IMR-90 (cell line): ENCODE data around the gene DPP6. TPM values are rescaled to one million over a fixed set of nuclear protein-coding genes. Genes with fewer than 3 reads are reported as not detected.

Experiments used
- ATAC-seq: fragments of 200-7000 bp; cut with Tn5 transposase; 2 replicates; pipeline ENCODE4 v1.9.1; 2020; ENCODE audit warnings: low read depth, mild to moderate bottlenecking, moderate library complexity
- BruUV-seq: library from RNA; stranded (reverse); fragments of 400-500 nt; replicated peaks from 2 replicates; lab custom pipeline; 2021; lab: Mats Ljungman, UMichigan
- CTCF ChIA-PET: fragments of 300-600 bp; formaldehyde crosslinking; extraction: SDS; loops from one replicate; lab custom pipeline; 2021; ENCODE audit warnings: antibody characterized with exemption; lab: Yijun Ruan, JAX
- POLR2A ChIA-PET: fragments of 300-600 bp; sonication (Branson Sonifier 250); formaldehyde crosslinking; loops from one replicate; lab custom pipeline; 2022; ENCODE audit warnings: antibody characterized with exemption; ENCODE audit not compliant: unreplicated experiment; lab: Charles Lee
- DNase-seq: peaks from one replicate; pipeline ENCODE4 v3.0.0; 2013
- H2AFZ ChIP-seq: replicated peaks from 2 replicates; pipeline ENCODE3; 2013; ENCODE audit warnings: low read length, mild to moderate bottlenecking; ENCODE audit not compliant: poor library complexity
- H2AK5ac ChIP-seq: 2 replicates; pipeline ENCODE4 v1.6.1; 2013; ENCODE audit warnings: low read depth, low read length, inconsistent platforms
- H2AK9ac ChIP-seq: replicated peaks from 2 replicates; pipeline ENCODE3; 2013; ENCODE audit warnings: mild to moderate bottlenecking, low read depth, low read length, moderate library complexity; ENCODE audit not compliant: poor library complexity
- H2BK120ac ChIP-seq: 2 replicates; pipeline ENCODE4 v1.6.1; 2013; ENCODE audit warnings: low read depth, low read length, inconsistent platforms
- H2BK15ac ChIP-seq: 3 replicates; pipeline ENCODE4 v1.6.1; 2013; ENCODE audit warnings: low read depth, low read length, inconsistent platforms
- H2BK20ac ChIP-seq: 2 replicates; pipeline ENCODE4 v1.6.1; 2013; ENCODE audit warnings: low read depth, mild to moderate bottlenecking, inconsistent platforms, low read length, moderate library complexity
- H2BK5ac ChIP-seq: 2 replicates; pipeline ENCODE4 v1.6.1; 2013; ENCODE audit warnings: mild to moderate bottlenecking, low read depth, low read length, inconsistent platforms; ENCODE audit not compliant: poor library complexity, severe bottlenecking
- H3K14ac ChIP-seq: replicated peaks from 2 replicates; pipeline ENCODE4 v1.6.1; 2013; ENCODE audit warnings: low read depth, low read length, inconsistent platforms
- H3K18ac ChIP-seq: 2 replicates; pipeline ENCODE4 v1.6.1; 2013; ENCODE audit warnings: low read depth, low read length, control low read depth
- H3K23ac ChIP-seq: 2 replicates; pipeline ENCODE4 v1.6.1; 2013; ENCODE audit warnings: low read depth, low read length, inconsistent platforms
- H3K27ac ChIP-seq: 2 replicates; pipeline ENCODE4 v1.5.1; 2013; ENCODE audit warnings: mild to moderate bottlenecking, control low read depth, low read length; ENCODE audit not compliant: insufficient read depth
- H3K27me3 ChIP-seq: 2 replicates; pipeline ENCODE4 v1.6.1; 2013; ENCODE audit warnings: low read length; ENCODE audit not compliant: control insufficient read depth, insufficient read depth
- H3K36me3 ChIP-seq: 2 replicates; pipeline ENCODE4 v1.6.1; 2013; ENCODE audit warnings: low read length, mixed read lengths; ENCODE audit not compliant: control insufficient read depth, insufficient read depth
- H3K4ac ChIP-seq: 2 replicates; pipeline ENCODE4 v1.6.1; 2013; ENCODE audit warnings: low read depth, low read length, inconsistent platforms
- H3K4me1 ChIP-seq: 2 replicates; pipeline ENCODE4 v1.6.1; 2013; ENCODE audit warnings: low read length, mixed read lengths; ENCODE audit not compliant: control insufficient read depth, insufficient read depth
- H3K4me2 ChIP-seq: 2 replicates; pipeline ENCODE4 v1.6.1; 2013; ENCODE audit warnings: low read depth, mild to moderate bottlenecking, control low read depth, low read length, moderate library complexity
- H3K4me3 ChIP-seq: 2 replicates; pipeline ENCODE4 v1.5.1; 2013; ENCODE audit warnings: low read depth, mild to moderate bottlenecking, control low read depth, low read length, moderate library complexity; ENCODE audit not compliant: insufficient read depth
- H3K56ac ChIP-seq: 2 replicates; pipeline ENCODE4 v1.6.1; 2013; ENCODE audit warnings: low read length, inconsistent platforms; ENCODE audit not compliant: insufficient read depth; ENCODE audit errors: extremely low read depth
- H3K79me1 ChIP-seq, 2 experiments: 2 replicates each; pipeline ENCODE4 v1.6.1; 2013; ENCODE audit warnings: low read length in 2 of 2, inconsistent platforms in 1 of 2, low read depth in 1 of 2
- H3K9ac ChIP-seq: 2 replicates; pipeline ENCODE4 v1.6.1; 2013; ENCODE audit warnings: low read depth, low read length, control low read depth
- H3K9me1 ChIP-seq: 2 replicates; pipeline ENCODE4 v1.6.1; 2013; ENCODE audit warnings: low read length, inconsistent platforms; ENCODE audit not compliant: insufficient read depth
- H3K9me3 ChIP-seq: 2 replicates; pipeline ENCODE4 v1.6.1; 2013; ENCODE audit warnings: low read length; ENCODE audit not compliant: control insufficient read depth, insufficient read depth
- H4K20me1 ChIP-seq: 2 replicates; pipeline ENCODE4 v1.6.1; 2013; ENCODE audit warnings: low read length, inconsistent platforms; ENCODE audit not compliant: insufficient read depth
- H4K5ac ChIP-seq: 2 replicates; pipeline ENCODE4 v1.6.1; 2013; ENCODE audit warnings: mild to moderate bottlenecking, low read depth, low read length, control low read depth
- H4K8ac ChIP-seq, 2 experiments: 2 replicates each; pipeline ENCODE4 v1.6.1; 2013; ENCODE audit warnings: low read depth in 2 of 2, low read length in 2 of 2, control low read depth in 1 of 2, inconsistent platforms in 1 of 2
- H4K91ac ChIP-seq: 2 replicates; pipeline ENCODE4 v1.6.1; 2013; ENCODE audit warnings: low read depth, low read length, inconsistent platforms; ENCODE audit not compliant: insufficient read depth
- CEBPB ChIP-seq: IDR thresholded peaks from 2 replicates; pipeline ENCODE4 v1.6.1; 2012; ENCODE audit warnings: low read depth, low read length, improper control_type of control experiment
- FOS ChIP-seq: fragments of 150-350 bp; IDR thresholded peaks from 2 replicates; pipeline ENCODE4 v1.6.1; 2016; ENCODE audit warnings: low read depth, low read length
- MAFK ChIP-seq: IDR thresholded peaks from 2 replicates; pipeline ENCODE4 v1.6.1; 2012; ENCODE audit warnings: low read depth, low read length, improper control_type of control experiment
- MAZ ChIP-seq: IDR thresholded peaks from 2 replicates; pipeline ENCODE4 v1.6.1; 2012; ENCODE audit warnings: low read depth, mild to moderate bottlenecking, low read length, improper control_type of control experiment, moderate library complexity, borderline replicate concordance
- NFE2L2 ChIP-seq: fragments of 150-350 bp; IDR thresholded peaks from 2 replicates; pipeline ENCODE4 v1.6.1; 2016; ENCODE audit warnings: low read depth, mild to moderate bottlenecking, low read length
- POLR2A ChIP-seq: IDR thresholded peaks from 2 replicates; pipeline ENCODE4 v1.6.1; 2012; ENCODE audit warnings: mild to moderate bottlenecking, low read depth, low read length
- RAD21 ChIP-seq: IDR thresholded peaks from 2 replicates; pipeline ENCODE4 v1.6.1; 2012; ENCODE audit warnings: low read length, improper control_type of control experiment
- RCOR1 ChIP-seq: IDR thresholded peaks from 2 replicates; pipeline ENCODE4 v1.6.1; 2012; ENCODE audit warnings: mild to moderate bottlenecking, low read length, improper control_type of control experiment; ENCODE audit not compliant: insufficient replicate concordance
- SMC3 ChIP-seq: fragments of 150-350 bp; IDR thresholded peaks from 2 replicates; pipeline ENCODE4 v1.6.1; 2016; ENCODE audit warnings: low read depth, mild to moderate bottlenecking, antibody characterized with exemption, low read length, moderate library complexity
- WGBS, 2 experiments: methylation state at CpG; one replicate each; pipeline versions ENCODE4 v1.1.5 to v1.1.7; 2013; ENCODE audit warnings: missing lambda C conversion rate in 2 of 2; ENCODE audit not compliant: insufficient read length in 1 of 2; ENCODE audit errors: extremely low coverage in 2 of 2; 5-methylcytosine and 5-hydroxymethylcytosine counted together
- dilution Hi-C: fragments of 300-500 bp; cut with HindIII; formaldehyde crosslinking; loops from one replicate; pipeline ENCODE4 v1.14.3; 2018; ENCODE audit warnings: low sequenced_read_pairs; ENCODE audit not compliant: unreplicated experiment
- in situ Hi-C: fragments of 300-500 bp; cut with MboI; formaldehyde crosslinking; loops from 3 replicates; pipeline ENCODE4 v1.14.3; 2019; ENCODE audit warnings: low sequenced_read_pairs, inconsistent platforms, mixed read lengths
- intact Hi-C: fragments of 100-400 bp; cut with micrococcal nuclease; formaldehyde crosslinking; loops from 2 replicates; pipeline ENCODE4 v1.10.0; 2022
- polyA plus RNA-seq, 3 experiments: library from polyadenylated mRNA; depleted of rRNA; stranded (reverse); fragments of >200 nt; gene quantifications; 2 replicates each; pipeline ENCODE4 v1.2.3, GENCODE V29; 2012; ENCODE audit warnings: low replicate concordance in 1 of 3
- total RNA-seq: library from RNA; depleted of rRNA; stranded (reverse); fragments of >200 nt; gene quantifications from 2 replicates; pipeline ENCODE4 v1.2.3, GENCODE V29; 2012
- TF ChIP-seq, protein P1 (sequence below): fragments of 150-350 bp; IDR thresholded peaks from 2 replicates; pipeline ENCODE4 v1.6.1; 2016; ENCODE audit warnings: low read depth, mild to moderate bottlenecking, low read length, moderate library complexity, borderline replicate concordance
- TF ChIP-seq, protein P2 (sequence below): conservative IDR thresholded peaks from 2 replicates; pipeline ENCODE4 v1.5.1; 2012; ENCODE audit warnings: mild to moderate bottlenecking, low read depth, low read length, improper control_type of control experiment

Gene DPP6
- total and polyA plus RNA-seq, 2 of the 4 experiments (the other 2 are of a cell fraction), result not detected

DNA sequence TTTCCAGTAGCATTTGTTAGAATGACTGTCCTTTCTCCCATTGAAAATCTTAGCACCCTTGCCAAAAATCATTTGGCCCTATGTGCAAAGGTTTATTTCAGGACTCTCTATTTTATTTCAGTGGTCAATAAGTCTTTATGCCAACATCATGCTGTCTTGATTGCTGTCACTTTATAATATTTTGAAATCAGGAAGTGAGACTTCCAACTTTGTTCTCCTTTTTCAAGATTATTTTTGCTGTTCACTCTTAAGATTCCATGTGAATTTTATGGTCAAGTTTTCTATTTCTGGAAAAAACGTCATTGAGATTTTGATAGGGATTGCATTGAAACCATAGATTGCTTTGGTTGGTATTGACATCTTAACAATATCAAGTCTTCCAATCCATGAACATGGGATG lies 885.6 kb downstream of the DPP6 start:
- peaks cover 3% of the 10 kb centered on the region; the same call in 1 of the 2 replicates for H3K36me3 ChIP-seq
- DNase-seq, result no peak
- H3K9me1 ChIP-seq, result no peaks in the 10 kb centered on the region
- H2AK5ac ChIP-seq, result no peak overlapping the region
- CTCF ChIA-PET, result interaction anchor here (0.6 to 1.4 kb wide), 2 partner anchors 11 to 15 kb away, joined by 3 to 4 read pairs; no protein-coding TSS in a partner anchor
- ATAC-seq, result no peak
- no peak overlapping the region for H3K23ac ChIP-seq
- H2BK20ac ChIP-seq, result no peak overlapping the region
- intact Hi-C loops (no loop called here), in situ Hi-C loops (no loop called here), dilution Hi-C loops (no loop called here)
- H2BK120ac ChIP-seq, result no peak overlapping the region
- no peak overlapping the region for H3K18ac ChIP-seq
- no peak overlapping the region for H2AFZ ChIP-seq
- TF ChIP-seq MAZ, result no peak
- no peak for TF ChIP-seq NFE2L2
- no peak for TF ChIP-seq RAD21
- TF ChIP-seq CEBPB, result no peak
- TF ChIP-seq, protein P1, sequence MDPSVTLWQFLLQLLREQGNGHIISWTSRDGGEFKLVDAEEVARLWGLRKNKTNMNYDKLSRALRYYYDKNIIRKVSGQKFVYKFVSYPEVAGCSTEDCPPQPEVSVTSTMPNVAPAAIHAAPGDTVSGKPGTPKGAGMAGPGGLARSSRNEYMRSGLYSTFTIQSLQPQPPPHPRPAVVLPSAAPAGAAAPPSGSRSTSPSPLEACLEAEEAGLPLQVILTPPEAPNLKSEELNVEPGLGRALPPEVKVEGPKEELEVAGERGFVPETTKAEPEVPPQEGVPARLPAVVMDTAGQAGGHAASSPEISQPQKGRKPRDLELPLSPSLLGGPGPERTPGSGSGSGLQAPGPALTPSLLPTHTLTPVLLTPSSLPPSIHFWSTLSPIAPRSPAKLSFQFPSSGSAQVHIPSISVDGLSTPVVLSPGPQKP, result no peak
- TF ChIP-seq, protein P2, sequence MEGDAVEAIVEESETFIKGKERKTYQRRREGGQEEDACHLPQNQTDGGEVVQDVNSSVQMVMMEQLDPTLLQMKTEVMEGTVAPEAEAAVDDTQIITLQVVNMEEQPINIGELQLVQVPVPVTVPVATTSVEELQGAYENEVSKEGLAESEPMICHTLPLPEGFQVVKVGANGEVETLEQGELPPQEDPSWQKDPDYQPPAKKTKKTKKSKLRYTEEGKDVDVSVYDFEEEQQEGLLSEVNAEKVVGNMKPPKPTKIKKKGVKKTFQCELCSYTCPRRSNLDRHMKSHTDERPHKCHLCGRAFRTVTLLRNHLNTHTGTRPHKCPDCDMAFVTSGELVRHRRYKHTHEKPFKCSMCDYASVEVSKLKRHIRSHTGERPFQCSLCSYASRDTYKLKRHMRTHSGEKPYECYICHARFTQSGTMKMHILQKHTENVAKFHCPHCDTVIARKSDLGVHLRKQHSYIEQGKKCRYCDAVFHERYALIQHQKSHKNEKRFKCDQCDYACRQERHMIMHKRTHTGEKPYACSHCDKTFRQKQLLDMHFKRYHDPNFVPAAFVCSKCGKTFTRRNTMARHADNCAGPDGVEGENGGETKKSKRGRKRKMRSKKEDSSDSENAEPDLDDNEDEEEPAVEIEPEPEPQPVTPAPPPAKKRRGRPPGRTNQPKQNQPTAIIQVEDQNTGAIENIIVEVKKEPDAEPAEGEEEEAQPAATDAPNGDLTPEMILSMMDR, result no peak
- no peak for TF ChIP-seq MAFK
- no peak for TF ChIP-seq RCOR1
- TF ChIP-seq FOS, result no peak
- TF ChIP-seq SMC3, result no peak
- TF ChIP-seq POLR2A, result no peak
- H3K4me3 ChIP-seq, result no peak overlapping the region
- no peaks in the 10 kb centered on the region for H3K27me3 ChIP-seq
- H3K4me1 ChIP-seq, result no peaks in the 10 kb centered on the region
- no peak overlapping the region for H2BK5ac ChIP-seq
- no TSS peak for BruUV-seq
- no peak overlapping the region for H4K8ac ChIP-seq
- POLR2A ChIA-PET, result no interaction called here
- H3K4ac ChIP-seq, result no peak overlapping the region
- H4K91ac ChIP-seq, result no peak overlapping the region
- H4K20me1 ChIP-seq, result no peaks in the 10 kb centered on the region
- no CpG with 5 or more reads among the region's 1 CpG for WGBS, 2 experiments
- no peak overlapping the region for H2AK9ac ChIP-seq
- H3K4me2 ChIP-seq, result no peak overlapping the region
- H3K9ac ChIP-seq, result no peak overlapping the region
- no peaks in the 10 kb centered on the region for H3K79me1 ChIP-seq
- H4K5ac ChIP-seq, result no peak overlapping the region
- no peak overlapping the region for H3K56ac ChIP-seq
- no peak overlapping the region for H3K14ac ChIP-seq
- peaks cover 2% of the 10 kb centered on the region; the same call in 1 of the 2 replicates for H3K9me3 ChIP-seq
- H2BK15ac ChIP-seq, result no peak overlapping the region
- H3K27ac ChIP-seq, result no peak overlapping the region
